ENCODE results near the gene COX8A. TPM values are rescaled to one million over a fixed set of nuclear protein-coding genes. Genes with fewer than 3 reads are reported as not detected.
A peak's percentile ranks its signal among the peaks of the same experiment; 100 is the strongest.

The COX8A gene
- total and polyA plus RNA-seq, 7 donors, result 419 to 1,691 (median 659) TPM

DNA sequence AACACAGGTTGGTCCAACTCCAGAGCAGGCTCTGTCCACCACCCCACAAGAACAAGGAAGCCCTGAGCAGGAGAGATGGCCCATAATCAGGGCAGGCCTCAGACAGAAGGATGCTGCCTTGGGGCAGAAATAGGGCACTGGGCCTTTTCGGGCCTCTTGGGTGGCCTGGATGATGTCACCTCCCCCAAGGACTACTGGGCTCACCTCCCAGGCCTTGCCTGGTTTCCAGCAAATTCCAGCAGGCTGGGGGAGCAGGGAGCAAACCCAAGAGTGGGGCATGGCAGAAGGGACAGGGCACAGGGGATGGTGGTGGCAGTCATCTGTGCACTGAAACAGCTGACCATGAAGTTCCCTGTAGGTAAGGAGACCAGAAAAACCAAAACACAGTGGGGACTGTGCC lies 41.0 kb upstream of the COX8A start:
- no peaks in the 10 kb centered on the region for H3K9me3 ChIP-seq
- no peaks in the 10 kb centered on the region for H3K36me3 ChIP-seq
- no peak for DNase-seq
- TF ChIP-seq POLR2AphosphoS5 (IDR thresholded peaks at IDR 0.05), result no peak
- no peak for TF ChIP-seq EP300 (IDR thresholded peaks at IDR 0.05)
- TF ChIP-seq, protein P1, sequence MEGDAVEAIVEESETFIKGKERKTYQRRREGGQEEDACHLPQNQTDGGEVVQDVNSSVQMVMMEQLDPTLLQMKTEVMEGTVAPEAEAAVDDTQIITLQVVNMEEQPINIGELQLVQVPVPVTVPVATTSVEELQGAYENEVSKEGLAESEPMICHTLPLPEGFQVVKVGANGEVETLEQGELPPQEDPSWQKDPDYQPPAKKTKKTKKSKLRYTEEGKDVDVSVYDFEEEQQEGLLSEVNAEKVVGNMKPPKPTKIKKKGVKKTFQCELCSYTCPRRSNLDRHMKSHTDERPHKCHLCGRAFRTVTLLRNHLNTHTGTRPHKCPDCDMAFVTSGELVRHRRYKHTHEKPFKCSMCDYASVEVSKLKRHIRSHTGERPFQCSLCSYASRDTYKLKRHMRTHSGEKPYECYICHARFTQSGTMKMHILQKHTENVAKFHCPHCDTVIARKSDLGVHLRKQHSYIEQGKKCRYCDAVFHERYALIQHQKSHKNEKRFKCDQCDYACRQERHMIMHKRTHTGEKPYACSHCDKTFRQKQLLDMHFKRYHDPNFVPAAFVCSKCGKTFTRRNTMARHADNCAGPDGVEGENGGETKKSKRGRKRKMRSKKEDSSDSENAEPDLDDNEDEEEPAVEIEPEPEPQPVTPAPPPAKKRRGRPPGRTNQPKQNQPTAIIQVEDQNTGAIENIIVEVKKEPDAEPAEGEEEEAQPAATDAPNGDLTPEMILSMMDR (IDR thresholded peaks at IDR 0.05), result no peak
- no peak for TF ChIP-seq POLR2A (IDR thresholded peaks at IDR 0.05)
- no peaks in the 10 kb centered on the region for H3K27me3 ChIP-seq
- H3K27ac ChIP-seq, result no peak overlapping the region
- H3K4me1 ChIP-seq, result peaks cover 0 to 6% (median 3%) of the 10 kb centered on the region in 4 donors
- no peak overlapping the region for H3K4me3 ChIP-seq
- intact Hi-C loops (cut with DNase I), result no loop called here
- WGBS, 2 donors, result 81 to 93% methylated on average over 1 of the region's 1 CpG

- 21 to 22% methylated on average over 30 of the region's 30 CpGs for WGBS, 2 donors
- TF ChIP-seq, protein P1 (IDR thresholded peaks at IDR 0.05), result no peak
- TF ChIP-seq EP300 (IDR thresholded peaks at IDR 0.05) (no peak), POLR2A (IDR thresholded peaks at IDR 0.05) (no peak), POLR2AphosphoS5 (IDR thresholded peaks at IDR 0.05) (no peak)
- Histone ChIP-seq H3K4me3 (peak overlapping the region; percentile 51 to 83 (median 68)), H3K9me3 (no peaks in the 10 kb centered on the region), H3K4me1 (peaks cover 0 to 24% (median 14%) of the 10 kb centered on the region in 4 donors), H3K36me3 (no peaks in the 10 kb centered on the region), H3K27me3 (no peaks in the 10 kb centered on the region), H3K27ac (peak overlapping the region; percentile 67 to 76 (median 74))
- DNase-seq, result no peak
- intact Hi-C loops (cut with DNase I), result loop anchor here (1.0 to 2.0 kb wide), 2 partner anchors 20 to 169 kb away; partner anchors contain the start of gene ZFTA
These were observed 36.5 kb upstream of the COX8A start for GRCh38 chr11:63937713-63938478.

DNA sequence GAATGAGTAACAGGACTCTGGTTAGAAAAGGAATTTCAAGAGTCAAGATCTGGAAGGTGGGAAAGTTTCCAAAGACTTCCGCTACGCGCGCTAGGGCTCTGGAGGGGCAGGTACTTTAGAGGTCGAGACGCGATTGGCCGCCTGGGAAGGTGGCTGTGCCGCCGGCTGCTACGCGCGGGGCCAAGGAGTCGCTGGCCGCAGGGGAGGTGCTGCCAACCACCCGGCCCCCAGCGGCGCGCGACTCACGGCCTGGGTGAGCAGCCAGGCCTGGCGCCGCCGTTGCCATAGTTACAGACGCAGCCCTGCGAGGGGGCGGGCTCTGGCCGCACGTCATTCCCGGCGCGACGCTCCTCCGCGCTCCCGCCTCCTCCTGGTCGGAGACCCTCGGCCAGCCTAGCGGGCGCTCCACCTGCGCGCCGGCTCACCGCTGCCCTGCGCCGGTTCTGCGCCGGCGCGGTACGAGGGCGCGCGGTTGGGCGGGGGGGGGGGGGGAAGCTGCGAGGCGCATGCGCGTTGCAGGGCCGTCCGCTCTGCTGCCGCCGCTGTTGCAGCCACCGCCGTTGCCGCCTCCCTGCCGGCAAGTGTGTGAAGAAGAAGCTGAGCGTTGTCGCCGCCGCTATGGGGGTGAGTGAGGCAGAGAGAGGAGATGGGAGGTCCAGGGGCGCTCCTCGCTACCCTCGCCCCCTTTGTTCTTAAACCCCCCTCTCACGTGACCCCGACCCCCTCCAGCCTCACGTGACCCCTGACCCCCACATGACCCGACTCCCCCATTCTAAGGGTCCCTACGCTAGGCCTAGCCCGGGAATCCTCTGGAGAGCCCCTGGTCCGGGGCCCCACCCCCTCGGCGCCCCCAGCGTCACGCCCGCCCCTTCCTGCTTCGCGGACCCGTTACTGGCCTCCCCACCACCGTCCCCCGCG lies 35.7 kb upstream of the COX8A start, which contains the start of gene NAA40:
Gene NAA40, plus strand, starts transcription at position 524 of the 918 bp plus-strand sequence. Its CDS starts 95 bp downstream, at position 619.
- TF ChIP-seq, protein P1 (IDR thresholded peaks at IDR 0.05), result no peak
- TF ChIP-seq POLR2A (IDR thresholded peaks at IDR 0.05), result no peak
- no peak for TF ChIP-seq EP300 (IDR thresholded peaks at IDR 0.05)
- peak in 3 of 4 donors; percentile 30 to 41 (median 30) for TF ChIP-seq POLR2AphosphoS5 (IDR thresholded peaks at IDR 0.05)
- intact Hi-C loops (cut with DNase I), result loop anchor here (1.0 to 2.0 kb wide), 2 partner anchors 20 to 170 kb away; partner anchors contain the start of gene ZFTA
- WGBS, 2 donors, result 0% methylated on average over 91 to 92 of the region's 92 CpGs
- Histone ChIP-seq H3K27me3 (no peaks in the 10 kb centered on the region), H3K36me3 (no peaks in the 10 kb centered on the region), H3K4me1 (peaks cover 0 to 24% (median 14%) of the 10 kb centered on the region in 4 donors), H3K4me3 (peak within 1 kb of the TSS; percentile 51 to 83 (median 68)), H3K27ac (peak within 1 kb of the TSS; percentile 67 to 76 (median 74)), H3K9me3 (no peaks in the 10 kb centered on the region)
- DNase-seq, result peak; percentile 92

GRCh38 chr11:63939397-63939891 lies 35.0 kb upstream of the COX8A start:
- no peak for DNase-seq
- Histone ChIP-seq H3K36me3 (no peaks in the 10 kb centered on the region), H3K4me1 (peaks cover 0 to 24% (median 17%) of the 10 kb centered on the region in 4 donors), H3K4me3 (peak overlapping the region; percentile 51 to 83 (median 68)), H3K9me3 (no peaks in the 10 kb centered on the region), H3K27me3 (no peaks in the 10 kb centered on the region), H3K27ac (peak overlapping the region; percentile 67 to 76 (median 74))
- 1 to 5% methylated on average over 26 of the region's 26 CpGs for WGBS, 2 donors
- TF ChIP-seq, protein P1 (IDR thresholded peaks at IDR 0.05), result peak in 1 of 4 experiments; percentile 19
- no peak for TF ChIP-seq POLR2AphosphoS5 (IDR thresholded peaks at IDR 0.05)
- intact Hi-C loops (cut with DNase I), result loop anchor here (2.0 kb wide), 1 partner anchor 171 kb away; the partner anchor contains the start of gene ZFTA

Data from sigmoid colon (tissue), 7 donors.